HG02571 (cell line): ENCODE data around the gene EIF1.
"Not testable (repeated sequence)": the region's sequence is repeated elsewhere in the genome, so short reads cannot be mapped to it uniquely, and the experiment has no call there.

Source experiments
- ATAC-seq: cut with Tn5 transposase; IDR thresholded peaks from one replicate; pipeline ENCODE4 v1.9.1; 2021; ENCODE audit warnings: mild to moderate bottlenecking, moderate library complexity; ENCODE audit not compliant: unreplicated experiment

Gene EIF1

GRCh38 chr17:41688641-41689496 lies at the start of gene EIF1:
Gene EIF1, plus strand, starts transcription at chr17:41688885. Its CDS starts 154 bp downstream, at chr17:41689039.
- ATAC-seq, result peak; percentile 68

- ATAC-seq, result no peak
Observed at GRCh38 chr17:41638941-41639340, 49.7 kb upstream of the EIF1 start.

- ATAC-seq, result no peak
Observed at GRCh38 chr17:41639492-41640473, 48.9 kb upstream of the EIF1 start.

- not testable (repeated sequence) for ATAC-seq
Observed at GRCh38 chr17:41640596-41640995, 48.1 kb upstream of the EIF1 start.

- no peak for ATAC-seq
Observed at GRCh38 chr17:41642252-41643156, 46.2 kb upstream of the EIF1 start.

GRCh38 chr17:41647038-41647813 lies 41.5 kb upstream of the EIF1 start:
- ATAC-seq, result no peak

GRCh38 chr17:41647940-41648410 lies 40.7 kb upstream of the EIF1 start:
- ATAC-seq, result no peak

- ATAC-seq, result peak; percentile 61
Observed at GRCh38 chr17:41648411-41649195, 40.1 kb upstream of the EIF1 start.

GRCh38 chr17:41649923-41650519 lies 38.7 kb upstream of the EIF1 start:
- ATAC-seq, result no peak

- no peak for ATAC-seq
Observed at GRCh38 chr17:41650794-41651624, 37.7 kb upstream of the EIF1 start.

- no peak for ATAC-seq
Observed at GRCh38 chr17:41651625-41652460, 36.8 kb upstream of the EIF1 start.

GRCh38 chr17:41652461-41652970 lies 36.2 kb upstream of the EIF1 start:
- ATAC-seq, result no peak

- ATAC-seq, result no peak
Observed at GRCh38 chr17:41653421-41653820, 35.3 kb upstream of the EIF1 start.

- no peak for ATAC-seq
Observed at GRCh38 chr17:41653892-41654677, 34.6 kb upstream of the EIF1 start.

GRCh38 chr17:41654678-41655607 lies 33.7 kb upstream of the EIF1 start:
- ATAC-seq, result no peak
